ENCODE data around the gene SPON1.

The SPON1 gene

GRCh38 chr11:14125529-14125928 lies 163.0 kb downstream of the SPON1 start:
- H3K14ac ChIP-seq (ENCODE audit: low read length): no peak overlapping the region
- no peak overlapping the region for H2BK120ac ChIP-seq (ENCODE audit: low read depth, low read length)
- no peak overlapping the region for H3K4me2 ChIP-seq (ENCODE audit: insufficient read depth, low read length, poor library complexity, severe bottlenecking)
- H2BK12ac ChIP-seq (ENCODE audit: low read length): no peak overlapping the region
- no peak overlapping the region for H4K91ac ChIP-seq (ENCODE audit: low read depth, low read length, poor library complexity)
- H3K27me3 ChIP-seq (ENCODE audit: control insufficient read depth in 3 of 3, insufficient read depth in 3 of 3, low read depth in 1 of 3, low read length in 3 of 3): no peaks in the 10 kb centered on the region
- no peaks in the 10 kb centered on the region for H3K79me1 ChIP-seq (ENCODE audit: low read depth, low read length)
- H2BK15ac ChIP-seq (ENCODE audit: low read length): no peak overlapping the region
- no peak overlapping the region for H3K23ac ChIP-seq (ENCODE audit: low read depth, low read length, poor library complexity)
- WGBS, 2 donors (ENCODE audit: extremely low coverage in 2 of 2, insufficient read length in 2 of 2, insufficient replicate concordance in 1 of 2): no CpG with 5 or more reads among the region's 2 CpGs
- H3K4ac ChIP-seq (ENCODE audit: low read length): no peak overlapping the region
- no peak overlapping the region for H2BK5ac ChIP-seq (ENCODE audit: low read length)
- DNase-seq (ENCODE audit: low spot score): no peak
- no peaks in the 10 kb centered on the region for H3K36me3 ChIP-seq (replicated peaks in 1 of 2; ENCODE audit: control insufficient read depth in 2 of 2, insufficient read depth in 2 of 2, low read length in 2 of 2)
- no peak overlapping the region for H4K8ac ChIP-seq (ENCODE audit: low read depth, low read length)
- H3K9me3 ChIP-seq (replicated peaks in 1 of 2; ENCODE audit: control insufficient read depth in 2 of 2, insufficient read depth in 1 of 2, low read depth in 1 of 2, low read length in 2 of 2): no peaks in the 10 kb centered on the region
- H3K18ac ChIP-seq (ENCODE audit: low read length): no peak overlapping the region
- H3K9ac ChIP-seq (ENCODE audit: low read depth, low read length, poor library complexity): no peak overlapping the region
- no peak overlapping the region for H3K27ac ChIP-seq (replicated peaks; ENCODE audit: low read length)
- no peaks in the 10 kb centered on the region for H3K4me1 ChIP-seq (ENCODE audit: control insufficient read depth in 2 of 2, insufficient read depth in 1 of 2, low read depth in 1 of 2, low read length in 2 of 2)
- H2AFZ ChIP-seq (ENCODE audit: low read length): no peak overlapping the region
- no peak overlapping the region for H2AK5ac ChIP-seq (ENCODE audit: low read depth, low read length)
- H3K4me3 ChIP-seq (ENCODE audit: low read length in 2 of 2): no peak overlapping the region

DNA sequence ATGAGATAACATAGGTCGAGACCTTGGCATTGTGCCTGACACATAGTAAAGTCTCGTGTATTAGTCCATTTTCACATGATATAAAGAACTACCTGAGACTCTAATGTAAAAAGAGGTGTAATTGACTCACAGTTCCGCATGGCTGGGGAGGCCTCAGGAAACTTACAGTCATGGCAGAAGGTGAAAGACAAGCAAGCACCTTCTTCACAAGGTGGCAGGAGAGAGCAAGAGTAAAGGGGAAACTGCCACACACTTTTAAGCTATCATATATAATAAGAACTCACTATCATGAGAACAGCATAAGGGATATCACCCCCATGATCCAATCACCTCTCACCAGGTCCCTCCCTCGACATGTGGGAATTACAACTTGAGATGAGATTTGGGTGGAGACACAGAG lies 165.2 kb downstream of the SPON1 start:
- no peak overlapping the region for H2AK5ac ChIP-seq (ENCODE audit: low read depth, low read length)
- WGBS, 2 donors (ENCODE audit: extremely low coverage in 2 of 2, insufficient read length in 2 of 2, insufficient replicate concordance in 1 of 2): no CpG with 5 or more reads among the region's 4 CpGs
- H3K4me3 ChIP-seq (ENCODE audit: low read length in 2 of 2): no peak overlapping the region
- no peak overlapping the region for H3K14ac ChIP-seq (ENCODE audit: low read length)
- H2AFZ ChIP-seq (ENCODE audit: low read length): no peak overlapping the region
- no peak overlapping the region for H2BK15ac ChIP-seq (ENCODE audit: low read length)
- no peak overlapping the region for H3K23ac ChIP-seq (ENCODE audit: low read depth, low read length, poor library complexity)
- no peak overlapping the region for H3K4ac ChIP-seq (ENCODE audit: low read length)
- no peaks in the 10 kb centered on the region for H3K79me1 ChIP-seq (ENCODE audit: low read depth, low read length)
- no peak overlapping the region for H2BK120ac ChIP-seq (ENCODE audit: low read depth, low read length)
- no peak overlapping the region for H4K8ac ChIP-seq (ENCODE audit: low read depth, low read length)
- no peak overlapping the region for H3K4me2 ChIP-seq (ENCODE audit: insufficient read depth, low read length, poor library complexity, severe bottlenecking)
- no peaks in the 10 kb centered on the region for H3K36me3 ChIP-seq (replicated peaks in 1 of 2; ENCODE audit: control insufficient read depth in 2 of 2, insufficient read depth in 2 of 2, low read length in 2 of 2)
- DNase-seq (ENCODE audit: low spot score): no peak
- H2BK5ac ChIP-seq (ENCODE audit: low read length): no peak overlapping the region
- H4K91ac ChIP-seq (ENCODE audit: low read depth, low read length, poor library complexity): no peak overlapping the region
- H3K27me3 ChIP-seq (ENCODE audit: control insufficient read depth in 3 of 3, insufficient read depth in 3 of 3, low read depth in 1 of 3, low read length in 3 of 3): no peaks in the 10 kb centered on the region
- no peak overlapping the region for H3K27ac ChIP-seq (replicated peaks; ENCODE audit: low read length)
- H2BK12ac ChIP-seq (ENCODE audit: low read length): no peak overlapping the region
- no peak overlapping the region for H3K9ac ChIP-seq (ENCODE audit: low read depth, low read length, poor library complexity)
- no peaks in the 10 kb centered on the region for H3K4me1 ChIP-seq (ENCODE audit: control insufficient read depth in 2 of 2, insufficient read depth in 1 of 2, low read depth in 1 of 2, low read length in 2 of 2)
- H3K18ac ChIP-seq (ENCODE audit: low read length): no peak overlapping the region
- no peaks in the 10 kb centered on the region for H3K9me3 ChIP-seq (replicated peaks in 1 of 2; ENCODE audit: control insufficient read depth in 2 of 2, insufficient read depth in 1 of 2, low read depth in 1 of 2, low read length in 2 of 2)

GRCh38 chr11:14132312-14132711 lies 169.8 kb downstream of the SPON1 start:
- Histone ChIP-seq H2BK120ac (ENCODE audit: low read depth, low read length) (no peak overlapping the region), H2BK15ac (ENCODE audit: low read length) (no peak overlapping the region), H2AK5ac (ENCODE audit: low read depth, low read length) (no peak overlapping the region), H3K14ac (ENCODE audit: low read length) (no peak overlapping the region), H2AFZ (ENCODE audit: low read length) (no peak overlapping the region), H4K8ac (ENCODE audit: low read depth, low read length) (no peak overlapping the region), H4K91ac (ENCODE audit: low read depth, low read length, poor library complexity) (no peak overlapping the region), H3K27ac (replicated peaks; ENCODE audit: low read length) (no peak overlapping the region), H3K4ac (ENCODE audit: low read length) (no peak overlapping the region), H3K9me3 (replicated peaks in 1 of 2; ENCODE audit: control insufficient read depth in 2 of 2, insufficient read depth in 1 of 2, low read depth in 1 of 2, low read length in 2 of 2) (no peaks in the 10 kb centered on the region), H3K79me1 (ENCODE audit: low read depth, low read length) (no peaks in the 10 kb centered on the region), H3K27me3 (ENCODE audit: control insufficient read depth in 3 of 3, insufficient read depth in 3 of 3, low read depth in 1 of 3, low read length in 3 of 3) (peaks cover 0 to 5% (median 0%) of the 10 kb centered on the region in 3 experiments), H2BK5ac (ENCODE audit: low read length) (no peak overlapping the region), H3K4me1 (ENCODE audit: control insufficient read depth in 2 of 2, insufficient read depth in 1 of 2, low read depth in 1 of 2, low read length in 2 of 2) (no peaks in the 10 kb centered on the region), H3K4me2 (ENCODE audit: insufficient read depth, low read length, poor library complexity, severe bottlenecking) (no peak overlapping the region), H3K4me3 (ENCODE audit: low read length in 2 of 2) (no peak overlapping the region), H3K18ac (ENCODE audit: low read length) (no peak overlapping the region), H2BK12ac (ENCODE audit: low read length) (no peak overlapping the region), H3K9ac (ENCODE audit: low read depth, low read length, poor library complexity) (no peak overlapping the region), H3K23ac (ENCODE audit: low read depth, low read length, poor library complexity) (no peak overlapping the region), H3K36me3 (replicated peaks in 1 of 2; ENCODE audit: control insufficient read depth in 2 of 2, insufficient read depth in 2 of 2, low read length in 2 of 2) (peaks cover 0 to 3% of the 10 kb centered on the region in 2 donors)
- DNase-seq (ENCODE audit: low spot score): no peak
- WGBS, 2 donors (ENCODE audit: extremely low coverage in 2 of 2, insufficient read length in 2 of 2, insufficient replicate concordance in 1 of 2): no CpG with 5 or more reads among the region's 4 CpGs

- H3K4me1 ChIP-seq (ENCODE audit: control insufficient read depth in 2 of 2, insufficient read depth in 1 of 2, low read depth in 1 of 2, low read length in 2 of 2): no peaks in the 10 kb centered on the region
- H3K36me3 ChIP-seq (replicated peaks in 1 of 2; ENCODE audit: control insufficient read depth in 2 of 2, insufficient read depth in 2 of 2, low read length in 2 of 2): peaks cover 0 to 3% of the 10 kb centered on the region in 2 donors
- no peak overlapping the region for H2BK12ac ChIP-seq (ENCODE audit: low read length)
- H3K4me2 ChIP-seq (ENCODE audit: insufficient read depth, low read length, poor library complexity, severe bottlenecking): no peak overlapping the region
- no peak overlapping the region for H3K9ac ChIP-seq (ENCODE audit: low read depth, low read length, poor library complexity)
- H3K79me1 ChIP-seq (ENCODE audit: low read depth, low read length): no peaks in the 10 kb centered on the region
- no CpG with 5 or more reads among the region's 4 CpGs for WGBS, 2 donors (ENCODE audit: extremely low coverage in 2 of 2, insufficient read length in 2 of 2, insufficient replicate concordance in 1 of 2)
- no peak overlapping the region for H3K18ac ChIP-seq (ENCODE audit: low read length)
- no peaks in the 10 kb centered on the region for H3K9me3 ChIP-seq (replicated peaks in 1 of 2; ENCODE audit: control insufficient read depth in 2 of 2, insufficient read depth in 1 of 2, low read depth in 1 of 2, low read length in 2 of 2)
- no peak overlapping the region for H4K8ac ChIP-seq (ENCODE audit: low read depth, low read length)
- no peak overlapping the region for H3K27ac ChIP-seq (replicated peaks; ENCODE audit: low read length)
- no peak overlapping the region for H3K23ac ChIP-seq (ENCODE audit: low read depth, low read length, poor library complexity)
- no peak overlapping the region for H3K4ac ChIP-seq (ENCODE audit: low read length)
- no peak for DNase-seq (ENCODE audit: low spot score)
- no peak overlapping the region for H2BK120ac ChIP-seq (ENCODE audit: low read depth, low read length)
- H3K4me3 ChIP-seq (ENCODE audit: low read length in 2 of 2): no peak overlapping the region
- no peak overlapping the region for H3K14ac ChIP-seq (ENCODE audit: low read length)
- H2AK5ac ChIP-seq (ENCODE audit: low read depth, low read length): no peak overlapping the region
- no peak overlapping the region for H4K91ac ChIP-seq (ENCODE audit: low read depth, low read length, poor library complexity)
- H3K27me3 ChIP-seq (ENCODE audit: control insufficient read depth in 3 of 3, insufficient read depth in 3 of 3, low read depth in 1 of 3, low read length in 3 of 3): peaks cover 0 to 5% (median 0%) of the 10 kb centered on the region in 3 experiments
- H2BK5ac ChIP-seq (ENCODE audit: low read length): no peak overlapping the region
- H2BK15ac ChIP-seq (ENCODE audit: low read length): no peak overlapping the region
- H2AFZ ChIP-seq (ENCODE audit: low read length): no peak overlapping the region
Observed at GRCh38 chr11:14133381-14133780, 170.9 kb downstream of the SPON1 start.

Measured in neuronal stem cell (in vitro differentiated cells).